PFSK-1 (cell line): Measurements from ENCODE around the gene USB1.

Source experiments
- POLR2AphosphoS5 ChIP-seq: IDR thresholded peaks from 2 replicates; pipeline ENCODE4 v1.6.1; 2012; ENCODE audit warnings: low read depth, mild to moderate bottlenecking, control low read depth, low read length, moderate library complexity
- SIN3A ChIP-seq: IDR thresholded peaks from 2 replicates; pipeline ENCODE4 v1.6.1; 2012; ENCODE audit warnings: mild to moderate bottlenecking, low read length, moderate library complexity, borderline replicate concordance; ENCODE audit not compliant: insufficient read depth
- TAF1 ChIP-seq: IDR thresholded peaks from 2 replicates; pipeline ENCODE4 v1.6.1; 2012; ENCODE audit warnings: low read length, control low read depth, borderline replicate concordance; ENCODE audit not compliant: insufficient read depth
- TF ChIP-seq, protein P1 (sequence below), 2 experiments: IDR thresholded peaks; 2 replicates each; pipeline versions ENCODE4 v1.6.1 to v1.8.0; 2011 to 2012; ENCODE audit warnings: low read depth in 2 of 2, low read length in 2 of 2, control low read depth in 1 of 2, inconsistent platforms in 1 of 2, mild to moderate bottlenecking in 1 of 2, moderate library complexity in 1 of 2; ENCODE audit not compliant: insufficient read depth in 1 of 2

- TF ChIP-seq TAF1 (no peak), POLR2AphosphoS5 (no peak), SIN3A (no peak)
- TF ChIP-seq, protein P1, sequence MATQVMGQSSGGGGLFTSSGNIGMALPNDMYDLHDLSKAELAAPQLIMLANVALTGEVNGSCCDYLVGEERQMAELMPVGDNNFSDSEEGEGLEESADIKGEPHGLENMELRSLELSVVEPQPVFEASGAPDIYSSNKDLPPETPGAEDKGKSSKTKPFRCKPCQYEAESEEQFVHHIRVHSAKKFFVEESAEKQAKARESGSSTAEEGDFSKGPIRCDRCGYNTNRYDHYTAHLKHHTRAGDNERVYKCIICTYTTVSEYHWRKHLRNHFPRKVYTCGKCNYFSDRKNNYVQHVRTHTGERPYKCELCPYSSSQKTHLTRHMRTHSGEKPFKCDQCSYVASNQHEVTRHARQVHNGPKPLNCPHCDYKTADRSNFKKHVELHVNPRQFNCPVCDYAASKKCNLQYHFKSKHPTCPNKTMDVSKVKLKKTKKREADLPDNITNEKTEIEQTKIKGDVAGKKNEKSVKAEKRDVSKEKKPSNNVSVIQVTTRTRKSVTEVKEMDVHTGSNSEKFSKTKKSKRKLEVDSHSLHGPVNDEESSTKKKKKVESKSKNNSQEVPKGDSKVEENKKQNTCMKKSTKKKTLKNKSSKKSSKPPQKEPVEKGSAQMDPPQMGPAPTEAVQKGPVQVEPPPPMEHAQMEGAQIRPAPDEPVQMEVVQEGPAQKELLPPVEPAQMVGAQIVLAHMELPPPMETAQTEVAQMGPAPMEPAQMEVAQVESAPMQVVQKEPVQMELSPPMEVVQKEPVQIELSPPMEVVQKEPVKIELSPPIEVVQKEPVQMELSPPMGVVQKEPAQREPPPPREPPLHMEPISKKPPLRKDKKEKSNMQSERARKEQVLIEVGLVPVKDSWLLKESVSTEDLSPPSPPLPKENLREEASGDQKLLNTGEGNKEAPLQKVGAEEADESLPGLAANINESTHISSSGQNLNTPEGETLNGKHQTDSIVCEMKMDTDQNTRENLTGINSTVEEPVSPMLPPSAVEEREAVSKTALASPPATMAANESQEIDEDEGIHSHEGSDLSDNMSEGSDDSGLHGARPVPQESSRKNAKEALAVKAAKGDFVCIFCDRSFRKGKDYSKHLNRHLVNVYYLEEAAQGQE (IDR thresholded peaks at IDR 0.05; ENCODE audit: insufficient read depth in 1 of 2, low read depth in 2 of 2, low read length in 2 of 2), result no peak
Measured at GRCh38 chr16:57991551-57992059, 9.6 kb upstream of the USB1 start.
